Spinal cord (tissue), 10 donors: Measurements from ENCODE around the gene MCM7. TPM values are rescaled to one million over a fixed set of nuclear protein-coding genes. Genes with fewer than 3 reads are reported as not detected.

Experiments
- DNase-seq, 6 donors: peaks; one replicate each; pipeline versions ENCODE4 v3.0.0 to v3.0.0-alpha.2; 2013 to 2015; ENCODE audit warnings: low spot score in 6 of 6, low read depth in 4 of 6
- H3K27ac ChIP-seq: one replicate; pipeline ENCODE4 v1.5.1; 2013; ENCODE audit warnings: low read depth, low read length, control low read depth
- H3K27me3 ChIP-seq: one replicate; pipeline ENCODE4 v1.6.1; 2013; ENCODE audit warnings: low read length; ENCODE audit not compliant: control insufficient read depth, insufficient read depth
- H3K36me3 ChIP-seq: one replicate; pipeline ENCODE4 v1.6.1; 2013; ENCODE audit warnings: low read length; ENCODE audit not compliant: control insufficient read depth, insufficient read depth
- H3K4me1 ChIP-seq: one replicate; pipeline ENCODE4 v1.6.1; 2013; ENCODE audit warnings: low read length; ENCODE audit not compliant: control insufficient read depth, insufficient read depth
- H3K4me3 ChIP-seq: one replicate; pipeline ENCODE4 v1.5.1; 2013; ENCODE audit warnings: low read depth, low read length, control low read depth
- H3K9me3 ChIP-seq: one replicate; pipeline ENCODE4 v1.6.1; 2013; ENCODE audit warnings: low read length; ENCODE audit not compliant: control insufficient read depth, insufficient read depth
- WGBS: methylation state at CpG from one replicate; pipeline ENCODE4 v1.1.5; 2013; ENCODE audit warnings: missing lambda C conversion rate; ENCODE audit not compliant: insufficient coverage; 5-methylcytosine and 5-hydroxymethylcytosine counted together
- polyA plus RNA-seq, 2 donors: library from polyadenylated mRNA; unstranded; fragments of 120-200 nt; gene quantifications; one replicate each; pipeline ENCODE4 v1.2.1, GENCODE V29; 2013; ENCODE audit not compliant: insufficient read length in 2 of 2
- total RNA-seq, 2 donors: library from RNA; depleted of rRNA in 1 of 2; stranded (reverse); fragments of 120-200 nt in 1 of 2; fragments of >200 nt in 1 of 2; gene quantifications; one replicate each; pipeline versions ENCODE4 v1.2.3 to v1.2.4, GENCODE V29; 2013 to 2014
- donor health status: healthy.

MCM7 gene
- total and polyA plus RNA-seq, 4 donors = 36.7 to 94.7 (median 79.9) TPM

- no peaks in the 10 kb centered on the region for H3K27me3 ChIP-seq
Observed at GRCh38 chr7:100124301-100125230, 23.4 kb upstream of the MCM7 start.

DNA sequence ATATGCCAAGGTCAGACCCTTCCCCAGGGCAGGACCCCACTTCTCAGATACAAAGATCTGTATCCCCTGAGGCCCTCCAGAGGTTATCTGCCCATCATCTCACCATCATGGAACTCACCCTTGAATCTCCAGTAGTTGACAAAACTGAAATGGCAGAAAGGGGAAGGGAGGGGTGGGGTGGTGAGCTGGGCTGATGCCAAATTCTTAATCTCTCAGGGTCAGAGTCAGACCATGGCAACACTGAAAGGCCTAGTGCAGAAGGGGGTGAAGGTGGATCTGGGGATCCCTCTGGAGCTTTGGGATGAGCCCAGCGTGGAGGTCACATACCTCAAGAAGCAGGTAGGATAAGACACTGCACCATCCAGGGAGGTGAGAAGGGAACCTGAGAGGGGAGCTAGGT, 21.4 kb upstream of the MCM7 start:
- Histone ChIP-seq H3K9me3 (no peaks in the 10 kb centered on the region), H3K27me3 (no peaks in the 10 kb centered on the region), H3K4me1 (peaks cover 34% of the 10 kb centered on the region), H3K27ac (no peak overlapping the region), H3K4me3 (no peak overlapping the region), H3K36me3 (peaks cover 23% of the 10 kb centered on the region)
- no peak for DNase-seq
- WGBS = 100% methylated on average over 1 of the region's 1 CpG

More at GRCh38 chr7:100124301-100125230, 23.4 kb upstream of the MCM7 start:
- no peak for DNase-seq
- no peak overlapping the region for H3K27ac ChIP-seq
- no peaks in the 10 kb centered on the region for H3K9me3 ChIP-seq
- WGBS = 67% methylated on average over 1 of the region's 4 CpGs
- no peak overlapping the region for H3K4me3 ChIP-seq
- H3K4me1 ChIP-seq = peaks cover 36% of the 10 kb centered on the region
- H3K36me3 ChIP-seq = peaks cover 23% of the 10 kb centered on the region

DNA sequence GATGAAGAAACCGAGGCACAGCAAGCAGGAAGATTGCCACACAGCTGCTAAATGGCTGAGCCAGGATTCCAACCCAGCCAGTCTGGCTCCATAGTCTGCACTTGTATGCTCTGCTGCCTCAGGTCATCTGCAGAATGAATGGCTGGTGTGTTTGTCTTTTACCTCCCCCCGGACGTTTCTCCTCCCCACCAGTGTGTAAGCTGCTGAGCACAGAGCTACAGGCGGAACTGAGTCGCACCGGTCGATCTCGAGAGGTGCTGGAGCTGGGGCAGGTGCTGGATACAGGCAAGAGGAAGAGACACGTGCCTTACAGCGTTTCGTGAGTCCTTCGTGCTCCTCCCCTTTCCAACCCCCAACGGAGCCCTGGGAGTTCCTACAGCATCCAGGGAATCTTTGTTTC, 20.9 kb upstream of the MCM7 start:
- WGBS = no CpG with 5 or more reads among the region's 13 CpGs
- H3K36me3 ChIP-seq = peaks cover 26% of the 10 kb centered on the region
- H3K9me3 ChIP-seq = no peaks in the 10 kb centered on the region
- H3K4me1 ChIP-seq = peaks cover 34% of the 10 kb centered on the region
- H3K27ac ChIP-seq = no peak overlapping the region
- no peak for DNase-seq
- no peaks in the 10 kb centered on the region for H3K27me3 ChIP-seq
- H3K4me3 ChIP-seq = no peak overlapping the region

GRCh38 chr7:100120733-100121036, 19.5 kb upstream of the MCM7 start:
- DNase-seq = no peak
- Histone ChIP-seq H3K9me3 (no peaks in the 10 kb centered on the region), H3K27me3 (no peaks in the 10 kb centered on the region), H3K4me3 (peak overlapping the region; percentile 96), H3K36me3 (peaks cover 31% of the 10 kb centered on the region), H3K27ac (peak overlapping the region; percentile 95), H3K4me1 (peaks cover 22% of the 10 kb centered on the region)
- WGBS = 50% methylated on average over 1 of the region's 1 CpG

DNA sequence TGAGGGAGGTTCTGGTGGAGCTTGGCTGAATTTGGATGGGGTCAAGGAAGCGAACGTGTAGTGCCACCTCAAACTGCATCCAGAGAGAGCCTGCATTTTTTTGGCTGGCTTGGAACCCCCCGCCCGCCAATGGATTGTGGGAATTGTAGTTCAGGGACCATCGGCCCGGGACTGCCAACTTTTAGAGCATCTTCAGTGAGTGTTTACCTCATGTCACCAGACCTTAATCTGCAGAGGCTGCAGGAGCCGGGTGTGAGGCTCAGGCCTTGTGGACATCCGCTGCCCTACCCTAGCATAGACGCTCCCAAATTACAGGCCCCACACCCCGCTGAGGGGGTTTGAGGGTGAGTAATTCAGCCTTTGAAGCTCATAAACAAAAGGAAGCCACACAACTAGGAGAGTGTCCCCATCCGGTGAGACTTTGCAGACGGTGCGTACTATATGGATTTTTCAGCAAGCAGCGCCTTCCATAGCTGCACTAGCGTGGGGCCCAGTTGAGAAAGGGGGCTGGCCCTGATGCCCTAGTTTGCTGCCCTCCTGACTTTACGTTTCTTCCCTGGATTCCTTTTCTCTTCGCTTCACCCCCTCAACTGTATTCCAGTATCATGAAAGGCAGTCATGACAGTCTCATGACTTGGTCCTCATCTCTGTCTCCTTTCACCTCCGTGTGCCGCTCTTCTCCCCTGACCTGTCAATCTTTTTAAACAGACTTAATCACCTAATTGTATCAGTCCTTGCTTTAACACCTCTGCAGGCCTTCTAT, 19.0 kb upstream of the MCM7 start:
- Histone ChIP-seq H3K4me3 (peak overlapping the region; percentile 96), H3K27ac (peak overlapping the region; percentile 95), H3K36me3 (peaks cover 32% of the 10 kb centered on the region), H3K4me1 (peaks cover 17% of the 10 kb centered on the region), H3K9me3 (no peaks in the 10 kb centered on the region), H3K27me3 (no peaks in the 10 kb centered on the region)
- 9% methylated on average over 14 of the region's 19 CpGs for WGBS
- peak in 4 of 6 donors; percentile 62 to 93 (median 77) for DNase-seq

DNA sequence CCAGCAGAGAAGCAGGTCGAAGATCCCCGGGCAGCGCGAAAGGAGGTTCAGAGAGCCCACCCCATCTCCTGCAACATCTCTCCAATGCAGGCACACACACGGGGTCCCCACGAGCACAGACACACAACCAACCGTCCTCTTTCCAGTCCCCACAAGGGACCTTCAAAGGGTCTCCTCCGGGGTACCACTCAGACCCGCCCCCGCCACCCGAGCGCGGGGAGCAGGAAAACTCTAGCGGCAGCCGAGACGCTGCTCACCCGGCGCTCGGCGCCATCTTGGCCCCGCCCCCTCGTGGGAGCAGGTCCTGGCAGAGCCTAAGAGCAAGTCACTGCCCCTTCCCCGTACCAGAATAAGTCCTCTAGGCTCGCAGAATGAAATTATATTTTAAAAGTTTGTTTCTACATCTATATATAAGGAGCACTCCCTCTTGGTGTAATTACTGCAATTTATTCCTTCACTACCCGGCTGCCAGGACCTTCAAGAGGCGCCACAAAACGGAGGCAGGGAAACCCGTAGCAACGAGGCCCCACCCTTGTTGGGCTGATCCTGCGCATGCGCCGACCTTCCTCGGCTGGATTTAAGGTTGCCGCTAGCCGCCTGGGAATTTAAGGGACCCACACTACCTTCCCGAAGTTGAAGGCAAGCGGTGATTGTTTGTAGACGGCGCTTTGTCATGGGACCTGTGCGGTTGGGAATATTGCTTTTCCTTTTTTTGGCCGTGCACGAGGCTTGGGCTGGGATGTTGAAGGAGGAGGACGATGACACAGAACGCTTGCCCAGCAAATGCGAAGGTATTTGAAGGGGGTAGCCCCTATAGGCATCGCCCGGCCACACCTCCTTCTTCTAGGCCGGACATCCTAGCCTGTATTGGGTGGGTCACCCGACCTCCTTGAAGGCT, 18.1 kb upstream of the MCM7 start, which contains the start of the genes CNPY4 and TAF6:
CNPY4 (plus strand) TSS at position 563 of the 898 bp plus-strand sequence; CDS start at position 674, 111 bp downstream.
TAF6 (minus strand) TSS at position 287 of the 898 bp plus-strand sequence. CDS start 5,149 bp downstream, outside the sequence.
- Histone ChIP-seq H3K9me3 (no peaks in the 10 kb centered on the region), H3K27me3 (no peaks in the 10 kb centered on the region), H3K4me3 (peak within 1 kb of the TSS; percentile 96), H3K36me3 (peaks cover 34% of the 10 kb centered on the region), H3K4me1 (peaks cover 17% of the 10 kb centered on the region), H3K27ac (peak within 1 kb of the TSS; percentile 95)
- under 1% methylated on average over 39 of the region's 49 CpGs for WGBS
- peak; percentile 92 to 99 (median 94) for DNase-seq

- Histone ChIP-seq H3K36me3 (peaks cover 42% of the 10 kb centered on the region), H3K27ac (peak overlapping the region; percentile 95), H3K27me3 (no peaks in the 10 kb centered on the region), H3K4me1 (peaks cover 17% of the 10 kb centered on the region), H3K4me3 (peak overlapping the region; percentile 96), H3K9me3 (no peaks in the 10 kb centered on the region)
- WGBS = 25% methylated on average over 16 of the region's 18 CpGs
- no peak for DNase-seq
Observed at GRCh38 chr7:100118388-100119071, 17.3 kb upstream of the MCM7 start.

GRCh38 chr7:100115026-100115425, 13.8 kb upstream of the MCM7 start:
- no peak overlapping the region for H3K4me3 ChIP-seq
- WGBS = 94% methylated on average over 7 of the region's 7 CpGs
- peaks cover 63% of the 10 kb centered on the region for H3K36me3 ChIP-seq
- DNase-seq = no peak
- H3K9me3 ChIP-seq = no peaks in the 10 kb centered on the region
- H3K27me3 ChIP-seq = no peaks in the 10 kb centered on the region
- H3K4me1 ChIP-seq = peaks cover 10% of the 10 kb centered on the region
- H3K27ac ChIP-seq = no peak overlapping the region
